Posterior cingulate gyrus (tissue), 11 donors: ENCODE measurements around the gene HOMER3.
"Not testable (repeated sequence)": the region's sequence is repeated elsewhere in the genome, so short reads cannot be mapped to it uniquely, and the experiment has no call there.

ENCODE experiments used
- DNase-seq, 10 donors: peaks; one replicate each; pipeline versions ENCODE4 v3.0.0 to v3.0.0-alpha.2; 2020 to 2021; ENCODE audit warnings: mixed read lengths in 3 of 10
- intact Hi-C: fragments of 100-400 bp; cut with DNase I; formaldehyde crosslinking; loops from one replicate; pipeline ENCODE4 v1.15.1; 2023

HOMER3 gene

DNA sequence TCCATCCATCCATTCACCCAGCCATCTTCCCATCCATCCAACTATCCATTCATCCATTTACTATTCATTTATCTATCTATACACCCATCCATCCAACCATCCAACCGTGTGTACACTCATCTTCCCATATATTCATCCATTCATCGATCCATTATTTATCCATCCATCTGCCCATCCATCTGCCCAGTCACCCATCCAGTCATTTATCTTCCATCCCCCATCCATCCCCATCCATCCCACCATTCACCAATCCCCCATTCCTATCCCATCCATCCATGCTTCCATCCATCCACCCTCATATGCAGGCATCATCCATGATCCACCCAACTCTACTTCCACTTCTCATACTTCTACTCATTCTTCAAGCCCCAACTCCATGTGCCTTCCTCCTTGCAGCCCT lies 14.0 kb upstream of the HOMER3 start:
- DNase-seq: no peak
- intact Hi-C loops: no loop called here

DNA sequence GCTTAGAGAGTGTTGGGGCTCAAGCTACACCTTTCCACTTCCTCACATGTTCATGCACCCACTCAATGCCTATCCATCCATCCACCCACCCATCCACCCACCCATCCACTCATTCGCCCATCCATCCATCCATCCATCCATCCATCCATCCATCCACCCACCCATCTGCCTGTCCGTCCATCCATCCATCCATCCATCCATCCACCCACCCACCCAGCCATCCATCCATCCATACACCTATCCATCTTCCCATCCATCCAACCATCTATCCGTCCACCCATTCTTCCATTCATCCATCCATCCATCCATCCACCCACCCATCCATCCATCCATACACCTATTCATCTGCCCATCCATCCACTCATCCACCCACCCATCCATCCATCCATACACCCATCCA lies 13.1 kb upstream of the HOMER3 start:
- no peak for DNase-seq
- intact Hi-C loops: no loop called here

DNA sequence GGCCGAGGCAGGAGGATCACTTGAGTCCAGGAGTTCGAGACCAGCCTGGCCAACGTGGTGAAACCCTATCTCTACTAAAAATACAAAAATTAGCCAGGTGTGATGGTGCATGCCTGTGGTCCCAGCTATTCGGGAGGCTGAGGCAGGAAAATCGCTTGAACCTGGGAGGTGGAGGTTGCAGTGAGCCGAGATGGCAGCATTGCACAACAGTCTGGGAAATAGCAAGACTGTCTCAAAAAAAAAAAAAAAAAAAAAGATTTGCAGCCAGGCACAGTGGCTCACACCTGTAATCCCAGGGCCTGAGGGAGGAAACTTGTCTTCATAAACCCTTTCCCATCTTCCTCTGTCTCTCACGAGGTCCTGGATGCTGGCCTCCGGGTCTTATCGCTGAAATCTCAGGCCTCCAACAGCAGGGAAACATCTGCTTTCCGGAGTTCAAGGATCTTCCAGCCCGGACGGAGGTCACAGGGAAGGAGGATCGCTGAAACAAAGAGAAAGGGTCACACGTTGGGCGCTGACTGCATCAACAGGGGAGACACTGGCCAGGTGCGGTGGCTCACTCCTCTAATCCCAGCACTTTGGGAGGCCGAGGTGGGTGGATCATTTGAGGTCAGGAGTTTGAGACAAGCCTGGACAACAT lies 11.5 kb upstream of the HOMER3 start:
- intact Hi-C loops, DNase-seq: not testable (repeated sequence)

DNA sequence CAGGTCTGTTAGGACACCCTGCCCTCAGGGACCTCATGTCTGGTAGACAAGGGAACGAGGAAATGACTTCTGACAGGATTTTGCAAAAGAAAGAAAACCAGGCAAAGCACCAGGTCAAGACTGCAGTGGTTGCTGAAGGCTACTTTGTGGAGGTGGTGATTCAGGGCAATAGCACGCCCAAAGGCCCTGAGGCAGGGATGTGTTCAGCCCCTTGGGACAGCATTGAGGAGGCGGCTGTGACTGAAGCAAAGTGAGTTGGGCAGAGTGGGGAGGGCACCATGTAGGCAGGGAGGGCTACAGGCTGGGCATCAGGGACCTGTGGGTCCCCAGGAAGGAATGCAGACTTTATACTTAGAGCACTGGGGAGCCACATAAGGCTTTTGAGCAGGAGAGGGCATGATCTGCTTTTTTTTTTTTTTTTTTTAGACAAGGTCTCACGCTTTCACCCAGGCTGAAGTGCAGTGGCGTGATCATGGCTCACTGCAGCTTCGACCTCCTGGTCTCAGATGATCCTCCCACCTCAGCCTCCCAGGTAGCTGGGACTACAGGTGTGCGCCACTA lies 10.8 kb upstream of the HOMER3 start:
- intact Hi-C loops: no loop called here
- DNase-seq: no peak

DNA sequence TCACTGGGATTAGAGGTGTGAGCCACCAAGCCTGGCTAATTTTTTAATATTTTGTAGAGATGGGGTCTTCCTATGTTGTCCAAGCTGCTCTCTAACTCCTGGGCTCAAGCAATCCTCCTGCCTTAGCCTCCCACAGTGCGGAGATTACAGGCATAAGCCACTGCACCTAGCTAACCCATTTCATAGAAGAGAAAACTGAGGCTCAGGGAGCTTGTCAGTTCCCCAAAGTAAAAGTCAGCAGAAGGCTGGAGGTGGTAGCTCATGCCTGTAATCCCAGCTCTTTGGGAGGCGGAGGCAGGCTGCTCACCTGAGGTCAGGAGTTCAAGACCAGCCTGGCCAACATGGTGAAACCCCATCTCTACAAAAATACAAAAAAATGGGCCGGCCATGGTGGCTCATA lies 8.8 kb upstream of the HOMER3 start:
- DNase-seq: no peak
- intact Hi-C loops: no loop called here

DNA sequence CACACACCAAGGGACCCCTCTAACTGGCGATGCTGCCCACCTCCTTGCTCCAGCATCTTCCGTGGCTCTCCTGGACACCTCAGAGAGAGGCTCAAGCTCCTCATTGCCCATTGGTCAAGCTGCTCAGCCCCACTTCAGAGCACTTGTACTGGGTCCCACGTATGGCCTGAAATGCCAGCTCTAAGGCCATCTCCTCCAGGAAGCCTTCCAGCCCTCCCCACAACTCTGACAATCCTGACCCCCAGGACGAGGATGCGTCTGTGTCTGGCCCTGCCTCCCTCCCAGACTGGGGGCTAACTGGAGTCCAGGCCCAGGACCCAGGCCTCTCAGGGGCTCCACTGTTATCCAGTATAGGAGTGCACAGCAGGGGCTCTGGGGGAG lies 7.9 kb upstream of the HOMER3 start:
- no peak for DNase-seq
- intact Hi-C loops: no loop called here

DNA sequence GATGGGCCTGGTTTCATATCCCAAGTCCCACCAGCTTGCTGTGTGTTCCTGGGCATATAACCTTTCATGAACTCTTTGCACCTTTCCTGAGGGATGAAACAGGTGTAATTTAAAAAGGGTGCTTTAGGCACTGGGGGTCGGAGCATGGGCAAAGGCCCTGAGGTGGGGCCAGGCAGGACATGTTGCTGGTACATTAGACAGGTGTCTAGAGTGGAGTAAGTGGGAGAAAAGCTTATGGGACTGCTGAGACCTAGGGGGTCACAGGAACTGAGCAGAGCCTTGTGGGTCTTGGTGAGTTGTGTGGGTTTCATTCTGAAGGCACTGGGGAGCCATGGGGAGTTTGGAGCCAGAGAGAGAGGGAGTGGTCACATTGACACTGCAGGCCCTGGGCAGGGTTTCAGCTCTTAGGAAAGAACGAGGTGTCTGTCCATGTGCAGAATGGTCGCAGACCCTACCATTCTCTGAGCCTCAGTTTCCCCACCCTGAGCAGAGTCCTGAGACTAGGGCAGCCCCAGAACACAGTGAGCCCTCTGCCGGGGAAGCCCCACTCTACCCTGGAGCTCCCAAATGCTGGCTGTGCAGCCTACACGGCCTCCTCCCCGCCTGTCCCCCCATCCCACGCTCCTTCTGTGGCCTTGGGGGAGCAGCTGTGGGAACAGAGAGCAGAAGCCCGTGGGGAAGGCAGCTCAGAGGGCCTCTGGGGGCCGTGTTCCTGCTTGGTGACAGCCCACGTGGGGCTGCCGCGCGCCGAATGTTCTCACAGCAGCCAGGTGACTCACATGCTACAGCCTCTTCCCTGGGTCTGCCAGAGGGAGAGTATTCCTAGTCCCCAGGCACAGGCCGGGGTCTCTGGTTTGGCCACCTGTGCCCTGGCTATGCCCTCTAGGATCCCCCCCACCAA lies 7.3 kb upstream of the HOMER3 start:
- peak in 9 of 10 donors; percentile 21 to 91 (median 44) for DNase-seq
- intact Hi-C loops: no loop called here

DNA sequence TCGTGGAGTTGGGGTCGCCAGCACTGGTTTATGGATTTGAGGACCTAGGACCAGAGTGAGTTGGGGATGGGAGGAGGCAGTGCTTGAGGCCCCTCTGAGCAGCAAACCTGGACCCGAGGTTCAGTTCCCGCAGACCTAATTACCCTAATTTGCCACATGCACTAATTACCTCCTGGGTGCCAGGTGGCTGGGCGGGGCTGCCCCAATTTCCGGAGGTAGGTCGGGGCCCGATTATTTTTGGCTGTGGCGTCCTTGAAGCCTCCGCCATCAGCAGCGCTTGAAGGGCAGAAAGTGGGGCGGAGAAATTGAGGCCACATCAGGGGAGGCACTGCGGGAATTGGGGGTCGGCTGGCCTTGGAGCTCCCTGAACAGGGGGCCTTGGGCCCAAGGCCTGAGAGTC lies 5.9 kb upstream of the HOMER3 start:
- no peak for DNase-seq
- intact Hi-C loops: no loop called here

DNA sequence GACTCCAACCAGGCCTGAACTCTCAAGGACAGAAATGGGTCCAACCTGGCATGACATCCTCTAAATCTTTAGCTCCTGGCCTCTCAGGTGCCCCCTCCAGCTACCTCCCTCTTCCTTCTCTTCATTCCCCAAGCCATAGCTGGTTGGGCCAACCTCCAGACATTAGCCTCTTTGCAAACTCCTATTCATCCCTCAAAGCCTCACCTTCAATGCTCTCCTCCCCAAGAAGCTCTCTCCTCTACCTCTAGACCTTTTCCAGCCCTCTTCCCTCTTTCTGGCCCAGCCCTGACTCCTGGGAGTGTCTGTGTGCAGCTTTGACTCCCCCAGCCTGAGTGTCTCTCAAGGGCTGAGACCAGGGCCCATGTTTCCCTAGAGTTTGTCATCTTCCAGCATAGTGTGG lies 5.3 kb upstream of the HOMER3 start:
- intact Hi-C loops: no loop called here
- DNase-seq: no peak

DNA sequence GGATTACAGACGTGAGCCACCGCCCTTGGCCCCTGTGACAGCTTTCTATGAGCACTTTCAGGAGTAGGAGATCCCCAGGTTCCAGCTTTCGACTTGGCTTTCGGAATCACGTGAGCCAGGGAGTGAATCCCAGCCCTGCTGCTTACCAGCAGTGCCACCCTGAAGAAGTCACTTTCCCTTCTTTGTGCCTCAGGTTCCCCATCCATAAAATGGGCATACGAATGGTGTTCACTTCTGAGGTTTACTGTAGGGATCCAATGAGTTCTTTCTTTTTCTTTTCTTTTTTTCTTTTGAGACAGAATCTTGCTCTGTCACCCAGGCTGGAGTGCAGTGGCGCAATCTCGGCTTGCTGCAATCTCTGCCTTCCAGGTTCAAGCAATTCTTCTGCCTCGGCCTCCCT lies 4.3 kb upstream of the HOMER3 start:
- intact Hi-C loops: no loop called here
- no peak for DNase-seq

DNA sequence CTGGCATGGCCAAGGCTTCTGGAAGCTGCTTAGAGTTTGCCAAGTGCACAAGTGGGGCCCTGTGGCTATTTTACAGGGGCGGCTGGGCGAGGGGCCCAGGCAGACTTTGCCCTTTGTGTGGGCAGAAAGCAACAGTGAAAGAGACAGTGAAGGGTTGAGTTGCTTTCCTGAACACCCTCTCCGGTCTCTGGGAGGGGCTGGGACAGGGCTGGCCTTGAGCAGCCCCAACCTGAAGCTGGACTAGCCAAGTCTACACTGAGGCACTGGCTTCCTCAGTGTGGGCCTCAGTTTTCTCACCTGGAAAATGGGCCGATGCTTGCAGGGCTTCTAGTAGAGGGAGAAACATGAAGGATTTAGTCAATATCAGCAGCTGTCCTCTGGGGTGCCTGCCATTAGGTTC lies 2.4 kb upstream of the HOMER3 start:
- no peak for DNase-seq
- intact Hi-C loops: loop anchor here (5.0 kb wide), 1 partner anchor 44 kb away; no protein-coding TSS in a partner anchor

DNA sequence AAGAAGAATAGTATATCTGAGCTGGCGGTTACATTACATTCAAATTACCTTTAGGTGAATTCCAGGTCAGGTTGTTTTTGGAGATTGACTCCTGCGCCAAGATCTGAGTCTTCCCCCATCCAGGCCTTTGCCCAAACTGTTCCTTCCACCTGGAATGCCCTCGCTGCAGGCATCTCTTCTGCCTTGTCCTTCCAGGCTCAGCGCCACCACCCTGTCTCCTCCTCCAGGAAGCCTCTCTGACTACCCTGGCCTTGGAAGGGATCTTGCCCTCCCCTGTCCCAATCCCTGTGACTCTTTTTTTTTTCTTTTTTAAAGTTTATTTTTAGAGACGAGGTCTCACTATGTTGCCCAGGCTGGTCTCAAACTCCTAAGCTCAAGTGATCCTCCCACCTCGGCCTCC lies 1.7 kb upstream of the HOMER3 start:
- intact Hi-C loops: loop anchor here (5.0 kb wide), 1 partner anchor 45 kb away; no protein-coding TSS in a partner anchor
- DNase-seq: no peak

DNA sequence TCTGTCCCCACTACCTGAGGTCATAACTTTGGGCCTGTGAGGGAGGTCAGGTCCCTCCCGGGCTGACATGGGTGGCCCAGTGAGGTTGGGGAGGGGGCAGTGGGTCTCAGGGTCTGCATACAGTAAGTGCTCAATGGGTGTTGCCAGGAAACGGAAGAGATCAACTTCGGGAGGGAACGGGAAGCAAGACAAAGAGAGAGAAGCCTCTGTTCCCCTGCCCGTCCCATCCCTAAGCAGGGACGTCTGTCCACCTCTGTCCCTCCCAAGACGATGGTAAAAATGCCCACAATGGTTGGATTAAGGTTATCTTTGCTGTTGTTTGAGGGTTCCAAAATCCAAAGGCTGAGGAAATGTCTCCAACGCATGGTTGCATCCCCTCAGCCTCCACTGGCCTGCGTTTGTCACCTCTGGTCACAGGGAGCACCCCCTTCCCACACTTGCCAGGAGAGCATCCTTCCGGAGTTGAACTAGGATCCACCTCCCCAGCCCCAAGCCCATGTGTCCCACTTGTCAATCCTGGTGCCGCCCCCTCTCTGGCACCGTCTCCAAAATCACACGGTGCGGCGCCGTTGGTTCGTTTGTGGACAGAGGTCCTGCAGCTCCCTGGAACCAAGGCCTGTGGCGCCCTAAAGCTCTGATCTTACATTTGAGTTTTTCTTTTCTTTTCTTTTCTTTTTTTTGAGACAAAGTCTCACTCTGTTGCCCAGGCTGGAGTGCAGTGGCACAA lies 774 bp upstream of the HOMER3 start:
- no peak for DNase-seq
- intact Hi-C loops: loop anchor here (5.0 kb wide), 1 partner anchor 46 kb away; no protein-coding TSS in a partner anchor

DNA sequence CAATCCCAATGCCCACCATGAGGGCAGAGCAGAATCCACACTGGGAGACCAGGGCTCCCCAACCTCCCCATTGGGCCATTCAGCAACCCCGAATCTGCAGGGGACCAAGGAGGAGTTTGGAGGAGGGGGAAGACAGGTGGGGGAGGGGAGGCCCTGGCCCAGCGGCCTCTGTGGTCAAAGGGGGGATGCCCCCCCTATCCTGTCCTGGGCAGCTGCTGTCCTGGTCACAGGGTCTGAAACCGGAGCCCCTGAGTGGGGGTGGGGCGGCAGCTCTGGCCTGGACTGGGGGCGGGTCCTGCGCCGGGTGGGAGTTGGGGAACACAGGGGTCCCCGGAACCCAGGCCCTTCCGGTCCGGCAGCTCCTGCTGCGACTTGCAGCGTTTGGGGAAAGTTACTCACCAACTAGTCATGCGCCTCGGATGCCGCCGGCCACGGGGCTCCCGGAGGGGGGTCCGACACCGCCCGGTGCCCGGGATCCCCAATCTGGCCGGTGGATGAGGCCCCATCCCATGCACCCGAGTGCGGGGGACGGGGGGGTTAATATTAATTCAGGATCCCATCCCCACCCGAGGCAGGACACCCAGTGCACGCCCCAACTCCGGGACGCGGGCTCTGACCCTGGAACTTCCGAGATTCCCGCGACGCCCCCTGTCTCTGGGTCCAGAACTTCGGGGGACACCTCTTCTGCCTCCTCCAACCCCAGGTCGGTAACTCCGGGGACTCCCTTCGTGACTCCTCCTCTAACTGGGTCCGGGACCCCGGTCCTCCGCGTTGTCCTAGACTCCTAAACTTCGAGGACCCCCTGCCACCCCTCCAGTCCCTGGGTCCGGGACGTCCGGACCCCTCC lies 872 bp downstream of the HOMER3 start:
- peak in 8 of 10 donors; percentile 21 to 89 (median 40) for DNase-seq
- intact Hi-C loops: loop anchor here (5.0 kb wide), 1 partner anchor 47 kb away; no protein-coding TSS in a partner anchor

DNA sequence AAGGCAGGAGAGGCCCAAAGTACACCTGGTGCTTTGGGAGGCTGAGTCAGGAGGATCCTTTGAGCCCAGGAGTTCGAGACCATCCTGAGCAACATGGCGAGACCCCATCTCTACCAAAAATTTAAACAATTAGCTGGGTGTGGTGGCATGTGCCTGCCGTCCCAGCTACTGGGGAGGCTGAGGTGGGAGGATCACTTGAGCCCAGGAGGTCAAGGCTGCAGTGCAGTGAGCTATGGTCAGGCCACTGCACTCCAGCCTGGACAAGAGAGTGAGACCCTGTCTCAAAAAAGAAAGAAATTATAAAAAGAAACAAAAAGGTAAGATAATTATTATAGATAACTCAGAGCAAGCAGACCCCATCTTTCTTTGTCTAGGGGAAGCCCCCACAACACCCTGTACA lies 1.9 kb downstream of the HOMER3 start:
- DNase-seq: no peak
- intact Hi-C loops: no loop called here

DNA sequence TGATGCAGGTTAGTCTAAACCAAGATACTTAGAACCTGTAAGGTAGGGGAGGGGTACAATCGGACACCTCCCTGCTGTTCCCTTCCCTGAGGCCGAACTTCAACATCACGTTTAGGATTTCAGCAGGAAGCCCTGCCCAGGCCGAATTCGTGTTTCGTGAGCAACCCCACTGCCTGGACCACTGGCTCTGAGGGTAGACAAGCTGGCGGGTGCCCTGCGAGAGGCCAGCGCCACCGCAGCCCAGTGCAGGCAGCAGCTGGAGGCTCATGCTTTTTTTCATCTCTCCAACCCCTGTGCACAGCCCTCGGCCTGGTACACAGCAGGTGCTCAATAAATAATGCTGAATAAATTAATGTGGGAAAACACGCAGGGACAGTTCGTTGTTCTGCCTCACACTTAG lies 7.7 kb downstream of the HOMER3 start:
- intact Hi-C loops: no loop called here
- DNase-seq: no peak

DNA sequence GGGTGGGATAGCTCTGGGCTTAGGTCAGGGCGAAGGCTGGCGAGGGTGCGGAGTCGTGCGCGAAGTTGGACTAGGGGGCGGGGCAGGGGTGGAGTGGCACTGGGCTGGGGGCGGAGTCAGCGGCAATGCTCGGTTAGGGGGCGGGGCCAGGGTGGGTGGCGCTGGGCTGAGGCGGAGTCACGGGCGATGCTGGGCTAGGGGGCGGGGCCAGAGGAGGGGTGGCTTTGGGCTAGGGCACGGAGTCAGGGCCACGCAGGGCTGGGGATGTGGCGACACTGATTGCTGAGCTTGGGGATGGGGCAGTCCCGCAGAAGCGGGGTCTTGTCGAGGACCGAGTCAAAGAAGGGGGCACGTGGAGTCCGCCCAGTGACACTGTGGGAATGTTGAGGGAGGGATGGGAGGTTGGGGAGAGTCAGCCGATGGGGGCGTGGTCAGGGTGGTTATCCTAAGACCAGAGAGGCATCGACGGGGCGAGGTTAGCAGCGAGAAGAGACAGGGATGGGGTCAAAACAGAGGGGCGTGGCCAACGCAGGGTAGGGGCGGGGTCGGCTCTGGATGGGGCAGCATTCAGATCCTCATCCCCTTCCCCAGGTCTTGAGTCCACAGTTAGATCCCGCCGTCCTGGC lies 8.7 kb downstream of the HOMER3 start:
- DNase-seq: peak; percentile 41 to 94 (median 73)
- intact Hi-C loops: no loop called here

DNA sequence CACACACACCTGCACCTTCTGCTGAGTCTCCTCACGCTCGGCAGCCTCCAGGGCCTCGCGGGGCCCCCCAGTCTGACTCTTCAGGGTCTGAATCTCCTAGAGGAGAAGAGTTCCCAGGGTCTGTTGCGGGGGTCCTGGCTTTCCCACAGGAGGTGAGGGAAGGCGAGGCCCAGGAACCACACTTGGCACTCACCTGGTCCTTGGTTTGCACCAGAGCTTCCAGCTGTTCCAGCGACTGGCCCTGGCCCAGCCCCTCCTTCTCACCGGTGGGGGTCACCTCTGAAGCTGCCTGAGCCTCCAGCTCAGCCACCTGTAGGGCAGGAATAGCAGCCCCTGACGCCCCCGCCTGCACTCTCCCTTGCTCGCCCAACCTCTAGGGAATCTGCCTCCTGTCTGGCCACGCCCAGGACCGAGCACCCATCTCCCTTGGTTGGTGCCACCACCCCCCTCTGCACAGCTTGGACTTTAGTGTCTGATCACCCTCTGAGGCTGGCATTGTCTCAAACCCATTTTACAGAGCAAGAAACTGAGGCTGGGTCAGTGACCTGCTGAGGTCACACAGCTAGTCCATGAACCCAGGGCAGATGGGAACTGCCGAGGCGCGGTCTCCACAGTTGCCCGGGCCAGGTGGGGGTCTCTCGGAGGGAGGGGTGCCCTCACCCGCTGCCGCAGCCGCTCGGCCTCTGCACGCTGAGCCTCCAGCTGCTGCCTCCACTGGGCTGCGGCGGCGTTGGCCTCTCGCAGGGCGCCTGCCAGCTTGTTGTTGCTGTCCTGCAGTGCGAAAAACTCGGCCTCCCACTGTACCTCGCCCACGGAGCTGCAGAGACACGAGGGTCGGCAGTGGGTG lies 9.5 kb downstream of the HOMER3 start:
- intact Hi-C loops: no loop called here
- DNase-seq: no peak

DNA sequence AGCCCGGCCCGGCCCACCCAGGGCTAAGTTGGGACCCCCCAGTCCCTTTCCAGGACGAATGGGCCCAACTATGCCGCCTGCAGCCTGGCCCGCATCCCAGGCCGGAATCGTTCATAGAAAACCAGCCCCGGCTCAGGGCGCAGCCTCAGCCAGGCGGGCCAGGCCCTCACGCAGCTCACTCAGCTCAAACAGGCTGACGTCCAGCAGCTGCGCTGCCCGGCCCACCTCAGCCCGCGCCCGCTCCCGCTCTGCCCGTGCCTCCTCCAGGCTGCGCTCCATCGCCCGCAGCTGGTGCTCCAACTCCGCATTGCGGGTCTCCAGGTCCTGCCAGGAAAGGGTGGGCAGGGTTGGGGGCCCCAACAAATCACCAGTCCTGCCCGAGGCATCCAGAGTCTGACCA lies 11.7 kb downstream of the HOMER3 start:
- intact Hi-C loops: no loop called here

More for the DNA sequence above, 11.7 kb downstream of the HOMER3 start:
- no peak for DNase-seq
